H1 (cell line): ENCODE results near the gene PLOD1. TPM values are rescaled to one million over a fixed set of nuclear protein-coding genes. Genes with fewer than 3 reads are reported as not detected.

Source experiments
- EZH2 ChIP-seq: fragments of 200-600 bp; sonication (generic); IDR thresholded peaks from 2 replicates; pipeline ENCODE4 v1.7.1; 2012; ENCODE audit warnings: low read depth, mild to moderate bottlenecking, moderate library complexity, low read length, inconsistent platforms; ENCODE audit not compliant: severe bottlenecking
- NANOG ChIP-seq: IDR thresholded peaks from 2 replicates; pipeline ENCODE4 v1.6.1; 2011; ENCODE audit warnings: low read length, low read depth, mild to moderate bottlenecking, inconsistent platforms; ENCODE audit not compliant: insufficient read depth, poor library complexity, severe bottlenecking
- RFX5 ChIP-seq: IDR thresholded peaks from 2 replicates; pipeline ENCODE4 v1.6.1; 2011; ENCODE audit warnings: low read depth, low read length, improper control_type of control experiment, borderline replicate concordance
- polyA plus RNA-seq, 7 experiments: library from polyadenylated mRNA; depleted of rRNA in 3 of 7; stranded (reverse) in 5 of 7; unstranded in 2 of 7; fragments of >200 nt in 5 of 7; fragments of 200-250 nt in 2 of 7; gene quantifications; 1 replicate in 5 of 7; 2 replicates in 1 of 7; 4 replicates in 1 of 7; pipeline versions ENCODE4 v1.2.1 to v1.2.3, GENCODE V29; 2011 to 2013; ENCODE audit warnings: missing spikeins in 2 of 7, mixed read lengths in 2 of 7
- total RNA-seq: library from RNA; stranded (reverse); fragmentation: NEBNext Ultra II Directional; extraction: Animal tissue kit (Norgen Biotek cat#: 25700); gene quantifications from 2 replicates; pipeline ENCODE4 v1.2.1, GENCODE V29; 2021

Gene PLOD1
- total and polyA plus RNA-seq, 2 of the 8 experiments (the other 6 are each of a cell fraction or from before 2014, with no cell fraction given): 44.9 to 51.8 TPM

GRCh38 chr1:11923069-11923826 is 11.3 kb upstream of the PLOD1 start (continued):
- no peak for TF ChIP-seq NANOG
- TF ChIP-seq EZH2: no peak
- no peak for TF ChIP-seq RFX5
